AG04449 (cell line): ENCODE data around the gene ABLIM2.

Experiments used
- CTCF ChIA-PET: fragments of 350-600 bp; formaldehyde crosslinking; extraction: SDS; loops from one replicate; lab custom pipeline; 2021; ENCODE audit warnings: antibody characterized with exemption; lab: Yijun Ruan, JAX
- POLR2A ChIA-PET: fragments of 400-600, 350-600 bp; formaldehyde crosslinking; extraction: SDS; loops from one replicate; lab custom pipeline; 2020; ENCODE audit warnings: antibody characterized with exemption, inconsistent platforms; lab: Yijun Ruan, JAX
- DNase-seq: peaks from one replicate; pipeline ENCODE4 v3.0.0-alpha.2; 2010; ENCODE audit warnings: low read depth, low spot score
- H3K4me3 ChIP-seq: 2 replicates; pipeline ENCODE4 v1.5.1; 2011; ENCODE audit warnings: low read depth, mild to moderate bottlenecking, control low read depth, low read length
- CTCF ChIP-seq: IDR thresholded peaks from one replicate; pipeline ENCODE4 v1.5.1; 2011; ENCODE audit warnings: mild to moderate bottlenecking, moderate library complexity, low read length, control low read depth, inconsistent platforms; ENCODE audit not compliant: insufficient read depth; ENCODE audit errors: missing control alignments

Gene ABLIM2

DNA sequence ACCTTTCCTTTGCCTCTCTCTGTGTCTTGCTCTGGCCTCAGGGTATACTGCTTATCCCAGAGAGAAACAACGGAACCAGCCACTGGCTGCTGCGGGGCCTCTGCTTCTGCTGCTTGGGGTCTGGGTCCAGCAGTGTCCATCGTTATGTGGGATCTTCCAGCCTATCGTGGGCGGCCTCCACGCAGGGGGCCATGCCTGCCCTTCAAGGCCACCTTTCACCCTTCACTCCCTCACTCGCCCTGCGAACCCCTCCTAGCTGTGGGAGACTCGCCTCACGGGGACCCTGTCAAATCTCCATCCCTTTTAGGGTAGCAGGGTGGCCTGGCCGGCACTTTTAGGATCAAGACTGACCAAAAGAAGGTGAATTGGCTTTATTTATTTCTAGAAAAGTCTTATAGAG is 19.3 kb upstream of the ABLIM2 start:
- ChIA-PET POLR2A (no interaction called here), CTCF (interaction anchor here (0.7 to 3.1 kb wide), 9 partner anchors 14 to 225 kb away, joined by 3 to 27 read pairs (median 4); partner anchors contain the start of gene SH3TC1)
- no peak for DNase-seq
- H3K4me3 ChIP-seq = no peak overlapping the region
- TF ChIP-seq CTCF = no peak

GRCh38 chr4:8177552-8177951 is 18.9 kb upstream of the ABLIM2 start:
- TF ChIP-seq CTCF = no peak
- ChIA-PET CTCF (interaction anchor here (0.7 to 3.1 kb wide), 30 partner anchors 8 to 262 kb away, joined by 3 to 27 read pairs (median 7); partner anchors contain the start of genes ABLIM2 and SH3TC1), POLR2A (no interaction called here)
- no peak for DNase-seq
- H3K4me3 ChIP-seq = no peak overlapping the region

DNA sequence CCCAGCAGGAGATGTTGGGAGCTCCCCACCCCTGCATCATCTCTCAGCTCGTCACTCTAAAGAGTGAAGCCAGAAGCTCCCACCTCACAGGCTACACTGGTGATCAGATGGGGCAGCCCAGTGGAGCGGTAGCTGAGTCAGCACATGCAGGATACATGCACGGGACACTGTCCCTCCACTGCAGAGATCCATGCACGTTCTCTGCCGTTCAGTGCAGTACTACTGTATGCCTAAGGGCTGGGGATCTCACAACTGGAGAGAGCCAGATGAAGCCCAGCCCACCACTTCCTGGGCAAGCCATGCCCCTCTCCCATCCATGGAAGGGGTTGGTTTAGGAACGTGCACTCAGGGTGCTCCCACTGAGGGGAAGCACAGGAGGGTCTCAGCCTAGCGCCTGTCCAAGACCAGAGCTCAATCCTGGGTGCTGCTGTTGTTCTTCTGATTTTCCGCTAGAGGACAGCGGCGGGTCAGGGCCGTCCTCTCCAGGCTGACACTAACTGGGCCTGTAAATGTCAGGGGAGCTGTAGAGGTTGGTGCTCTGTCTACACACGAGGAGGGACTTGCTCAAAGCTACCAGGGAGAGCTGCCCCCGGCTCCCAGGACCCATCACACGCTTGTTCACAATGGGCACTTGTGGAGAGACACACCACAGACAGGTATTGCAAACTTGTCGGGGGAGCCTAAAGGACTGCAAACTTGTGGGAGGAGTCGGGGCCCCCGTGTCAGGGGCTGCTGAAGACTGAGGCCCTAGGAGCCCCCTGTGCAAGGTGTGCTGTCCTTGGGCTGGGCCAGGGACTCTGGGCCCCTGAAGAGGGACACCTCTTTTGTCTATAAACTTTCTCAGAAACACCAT is 18.2 kb upstream of the ABLIM2 start:
- H3K4me3 ChIP-seq = no peak overlapping the region
- TF ChIP-seq CTCF = peak; percentile 86
- no peak for DNase-seq
- ChIA-PET CTCF (interaction anchor here (0.6 to 3.1 kb wide), 34 partner anchors 9 to 741 kb away, joined by 3 to 27 read pairs (median 6); partner anchors contain the start of genes ABLIM2 and SH3TC1), POLR2A (no interaction called here)

DNA sequence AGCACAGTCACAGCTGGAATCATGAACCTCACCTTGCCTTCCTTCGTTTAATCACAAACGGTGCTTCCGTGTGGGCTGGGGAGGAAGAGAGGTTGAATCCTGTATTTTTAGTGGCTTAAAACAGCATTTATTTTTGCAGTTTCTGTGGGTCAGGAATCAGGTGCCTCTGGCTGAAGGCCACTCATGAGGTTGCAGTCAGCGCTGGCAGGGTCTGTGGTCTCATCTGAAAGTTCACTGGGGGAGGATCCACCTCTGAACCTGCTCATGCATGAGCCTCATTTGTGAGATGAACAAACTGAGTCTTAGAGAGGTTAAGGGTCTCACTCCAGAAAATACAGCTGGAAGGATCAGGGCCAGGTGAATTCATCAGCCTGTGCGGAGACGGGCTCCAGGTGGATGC is 17.1 kb upstream of the ABLIM2 start:
- no peak for DNase-seq
- POLR2A ChIA-PET = no interaction called here
- no peak overlapping the region for H3K4me3 ChIP-seq
- no peak for TF ChIP-seq CTCF
- CTCF ChIA-PET = interaction anchor here (1.0 to 3.1 kb wide), 17 partner anchors 8 to 742 kb away, joined by 3 to 27 read pairs (median 10); partner anchors contain the start of gene SH3TC1

DNA sequence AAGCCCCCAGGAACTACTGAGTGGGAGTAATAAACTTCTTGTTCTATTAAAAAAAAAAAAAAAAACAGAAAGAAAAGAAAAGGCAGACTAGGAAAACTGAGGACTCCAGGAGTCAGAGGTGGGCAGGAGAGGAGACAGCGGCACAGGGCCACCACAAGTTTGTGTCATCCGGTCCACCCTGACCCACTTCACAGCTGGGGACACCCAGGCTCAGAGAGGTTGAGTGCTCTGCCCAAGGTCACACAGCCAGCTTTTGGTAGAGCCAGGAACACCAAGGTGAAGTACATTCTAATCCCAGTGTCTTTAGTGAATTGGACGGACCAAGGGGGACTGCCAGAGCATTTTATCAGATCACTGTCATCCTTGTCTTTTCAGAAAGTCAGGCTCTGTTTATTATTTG is 16.4 kb upstream of the ABLIM2 start:
- no peak for TF ChIP-seq CTCF
- POLR2A ChIA-PET = no interaction called here
- CTCF ChIA-PET = interaction anchor here (2.2 to 3.0 kb wide), 2 partner anchors 19 to 62 kb away, joined by 6 to 21 read pairs; no protein-coding TSS in a partner anchor
- H3K4me3 ChIP-seq = no peak overlapping the region
- DNase-seq = no peak
